Epithelial cell of alveolus of lung (primary cell): ENCODE data around the gene OR10R2. TPM values are rescaled to one million over a fixed set of nuclear protein-coding genes. Genes with fewer than 3 reads are reported as not detected.

Experiments used
- total RNA-seq: library from RNA; depleted of rRNA; stranded (reverse); fragments of >200 nt; gene quantifications from 2 replicates; pipeline ENCODE4 v1.2.1, GENCODE V29; 2015

OR10R2 gene, protein sequence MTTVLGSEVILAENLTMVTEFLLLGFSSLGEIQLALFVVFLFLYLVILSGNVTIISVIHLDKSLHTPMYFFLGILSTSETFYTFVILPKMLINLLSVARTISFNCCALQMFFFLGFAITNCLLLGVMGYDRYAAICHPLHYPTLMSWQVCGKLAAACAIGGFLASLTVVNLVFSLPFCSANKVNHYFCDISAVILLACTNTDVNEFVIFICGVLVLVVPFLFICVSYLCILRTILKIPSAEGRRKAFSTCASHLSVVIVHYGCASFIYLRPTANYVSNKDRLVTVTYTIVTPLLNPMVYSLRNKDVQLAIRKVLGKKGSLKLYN
- total RNA-seq, result not detected in 2 replicates

DNA sequence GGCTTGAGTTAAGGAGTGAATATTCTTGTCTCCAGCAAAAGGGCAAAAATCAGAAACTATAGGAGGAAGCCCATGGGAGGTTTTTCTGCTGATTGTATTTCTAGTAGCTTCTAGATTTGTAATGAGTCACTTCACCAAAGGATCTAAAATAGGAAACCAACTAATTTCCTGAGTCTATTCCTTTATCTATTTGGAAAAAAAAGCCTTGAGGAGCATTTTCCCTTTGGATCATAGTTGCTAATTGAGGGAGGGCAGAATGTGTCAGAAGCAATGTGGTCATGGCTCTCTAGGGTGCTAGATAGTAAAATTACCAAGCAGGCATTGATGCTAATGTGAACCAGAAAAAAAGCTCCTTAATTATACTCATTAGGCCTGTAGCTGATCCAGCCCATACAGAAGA, at the start of gene OR10R2:
OR10R2 (plus strand) TSS at position 301 of the 400 bp plus-strand sequence. CDS start 106 bp downstream, outside the sequence.

DNA sequence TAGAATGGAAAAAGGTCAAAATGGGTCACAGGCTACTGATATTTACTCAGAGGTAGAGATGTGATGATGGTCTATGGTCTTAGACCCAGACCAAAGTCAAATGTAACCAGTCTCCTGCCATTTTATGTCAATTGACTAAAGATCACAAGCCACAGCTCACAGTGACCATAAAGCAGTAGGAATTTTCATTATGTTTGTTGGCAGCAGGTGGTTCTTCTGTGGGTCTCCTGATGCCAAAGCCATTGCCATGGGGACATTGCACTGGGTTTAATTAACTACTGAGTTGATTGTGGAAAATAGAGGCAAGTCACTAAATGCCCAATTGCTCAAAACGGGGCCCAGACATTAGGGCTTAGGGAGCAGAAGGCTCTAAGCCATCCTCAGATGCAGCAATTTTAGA, 45.9 kb upstream of the OR10R2 start, which contains the start of gene OR10K2:
OR10K2 (minus strand) TSS at position 101 of the 400 bp plus-strand sequence. CDS start 5,371 bp downstream, outside the sequence.

DNA sequence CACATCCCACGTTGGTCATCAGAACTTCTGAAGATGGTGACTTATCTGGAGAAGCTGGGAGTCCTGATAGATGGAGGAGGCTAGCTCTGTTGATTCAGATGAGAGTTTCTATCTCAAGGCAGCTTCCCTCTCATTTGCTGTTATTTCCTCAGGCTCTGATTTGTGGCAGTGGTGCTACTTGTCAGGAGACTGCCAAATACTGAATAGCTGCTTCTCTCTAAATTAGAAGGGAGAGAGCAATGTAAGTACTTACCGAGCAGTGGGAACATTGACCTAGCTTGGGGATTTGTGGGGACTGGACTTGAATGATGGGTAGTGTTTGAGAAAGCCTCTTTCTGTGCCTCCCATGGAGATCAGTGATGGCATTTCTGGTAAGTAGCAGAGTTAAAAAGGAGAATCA, 10.5 kb upstream of the OR10R2 start, which contains the start of gene OR10K1:
OR10K1 (plus strand) TSS at position 301 of the 400 bp plus-strand sequence. CDS start 3,728 bp downstream, outside the sequence.

Other genes starting within 250 kb of the OR10R2 start
- gene CD1A, start 217.8 kb upstream of the OR10R2 start, total RNA-seq, result not detected in 2 replicates
- not detected in 2 replicates for gene CD1C, start 182.3 kb upstream of the OR10R2 start, total RNA-seq
- not detected in 2 replicates for gene CD1B, start 140.7 kb upstream of the OR10R2 start, total RNA-seq
- gene CD1E, start 118.3 kb upstream of the OR10R2 start, total RNA-seq, result not detected in 2 replicates
- not detected in 2 replicates for gene OR10T2, start 72.8 kb upstream of the OR10R2 start, total RNA-seq
- not detected in 2 replicates for gene OR10K2, start 46.0 kb upstream of the OR10R2 start, total RNA-seq
- gene OR10K1, start 10.4 kb upstream of the OR10R2 start, total RNA-seq, result not detected in 2 replicates
- not detected in 2 replicates for gene OR6Y1, start 82.2 kb downstream of the OR10R2 start, total RNA-seq
- gene OR6P1, start 98.4 kb downstream of the OR10R2 start, total RNA-seq, result not detected in 2 replicates
- gene OR10X1, start 107.7 kb downstream of the OR10R2 start, total RNA-seq, result not detected in 2 replicates
- gene OR10Z1, start 133.0 kb downstream of the OR10R2 start, total RNA-seq, result not detected in 2 replicates
- not detected in 2 replicates for gene SPTA1, start 214.5 kb downstream of the OR10R2 start, total RNA-seq
- not detected in 2 replicates for gene OR6K2, start 228.4 kb downstream of the OR10R2 start, total RNA-seq
- gene OR6K3, start 248.5 kb downstream of the OR10R2 start, total RNA-seq, result not detected in 2 replicates